ENCODE data around the gene MEF2D. TPM values are rescaled to one million over a fixed set of nuclear protein-coding genes. Genes with fewer than 3 reads are reported as not detected.

Gene MEF2D
- total and polyA plus RNA-seq, 12 donors: 7.8 to 89.9 (median 50.0) TPM

GRCh38 chr1:156427957-156428356 lies 72.6 kb downstream of the MEF2D start:
- H3K27me3 ChIP-seq: peaks cover 46% of the 10 kb centered on the region
- no peaks in the 10 kb centered on the region for H3K9me3 ChIP-seq (replicated peaks in 1 of 3)
- H3K36me3 ChIP-seq (replicated peaks in 1 of 2): no peaks in the 10 kb centered on the region
- DNase-seq: no peak
- TF ChIP-seq CTCF (IDR thresholded peaks at IDR 0.05) (no peak), POLR2A (IDR thresholded peaks at IDR 0.05) (no peak)
- WGBS, 4 donors: 42 to 66% (median 62%) methylated on average over 3 to 5 of the region's 5 CpGs
- H3K4me1 ChIP-seq (replicated peaks in 1 of 2): no peaks in the 10 kb centered on the region
- no peak overlapping the region for H3K27ac ChIP-seq
- no peak overlapping the region for H3K4me3 ChIP-seq
- intact Hi-C loops (cut with DNase I): no loop called here

- H3K9me3 ChIP-seq (replicated peaks in 1 of 3): no peaks in the 10 kb centered on the region
- WGBS, 4 donors: 88 to 94% (median 91%) methylated on average over 6 to 7 of the region's 7 CpGs
- H3K4me3 ChIP-seq: no peak overlapping the region
- intact Hi-C loops (cut with DNase I): no loop called here
- H3K27me3 ChIP-seq: peaks cover 51% of the 10 kb centered on the region
- peaks cover 9 to 12% of the 10 kb centered on the region in 2 donors for H3K4me1 ChIP-seq (replicated peaks in 1 of 2)
- no peak overlapping the region for H3K27ac ChIP-seq
- no peak for TF ChIP-seq CTCF (IDR thresholded peaks at IDR 0.05)
- no peak for TF ChIP-seq POLR2A (IDR thresholded peaks at IDR 0.05)
- H3K36me3 ChIP-seq (replicated peaks in 1 of 2): no peaks in the 10 kb centered on the region
- no peak for DNase-seq
Measured at GRCh38 chr1:156425943-156426342, 74.6 kb downstream of the MEF2D start.

- no peak for TF ChIP-seq CTCF (IDR thresholded peaks at IDR 0.05)
- TF ChIP-seq POLR2A (IDR thresholded peaks at IDR 0.05): no peak
- H3K27ac ChIP-seq: no peak overlapping the region
- peaks cover 61% of the 10 kb centered on the region for H3K27me3 ChIP-seq
- 71 to 80% (median 77%) methylated on average over 6 to 10 of the region's 10 CpGs for WGBS, 4 donors
- peaks cover 18 to 22% of the 10 kb centered on the region in 2 donors for H3K4me1 ChIP-seq (replicated peaks in 1 of 2)
- intact Hi-C loops (cut with DNase I): no loop called here
- H3K36me3 ChIP-seq (replicated peaks in 1 of 2): no peaks in the 10 kb centered on the region
- no peaks in the 10 kb centered on the region for H3K9me3 ChIP-seq (replicated peaks in 1 of 3)
- no peak for DNase-seq
- H3K4me3 ChIP-seq: no peak overlapping the region
Measured at GRCh38 chr1:156424806-156425432, 75.7 kb downstream of the MEF2D start.

GRCh38 chr1:156423422-156424352 lies 76.9 kb downstream of the MEF2D start:
- no peak for DNase-seq
- 51 to 66% (median 64%) methylated on average over 7 of the region's 7 CpGs for WGBS, 4 donors
- Histone ChIP-seq H3K4me3 (no peak overlapping the region), H3K27ac (no peak overlapping the region), H3K27me3 (peaks cover 62% of the 10 kb centered on the region), H3K9me3 (replicated peaks in 1 of 3) (no peaks in the 10 kb centered on the region), H3K4me1 (replicated peaks in 1 of 2) (peaks cover 18 to 23% of the 10 kb centered on the region in 2 donors), H3K36me3 (replicated peaks in 1 of 2) (no peaks in the 10 kb centered on the region)
- no peak for TF ChIP-seq CTCF (IDR thresholded peaks at IDR 0.05)
- no peak for TF ChIP-seq POLR2A (IDR thresholded peaks at IDR 0.05)
- intact Hi-C loops (cut with DNase I): no loop called here

Data from adrenal gland (tissue), 12 donors.